HL-60 (cell line): Measurements from ENCODE around the gene RNF223.
"Not testable (repeated sequence)": the region's sequence is repeated elsewhere in the genome, so short reads cannot be mapped to it uniquely, and the experiment has no call there.

ENCODE experiments used
- DNase-seq, 2 experiments: peaks; one replicate each; pipeline ENCODE4 v3.0.0-alpha.2; 2010 to 2020; ENCODE audit warnings: low read depth in 1 of 2, low spot score in 1 of 2
- H3K27ac ChIP-seq: fragments of 250-450 bp; sonication (Bioruptor Pico); replicated peaks from 2 replicates; pipeline ENCODE4 v1.5.1; 2020; ENCODE audit warnings: mild to moderate bottlenecking, moderate library complexity
- H3K27me3 ChIP-seq: fragments of 250-450 bp; sonication (Bioruptor Pico); 2 replicates; pipeline ENCODE4 v1.5.1; 2021; ENCODE audit warnings: mild to moderate bottlenecking, moderate library complexity; ENCODE audit not compliant: insufficient read depth, poor library complexity, severe bottlenecking
- H3K4me3 ChIP-seq: replicated peaks from 2 replicates; pipeline ENCODE4 v1.5.1; 2011; ENCODE audit warnings: mild to moderate bottlenecking, control low read depth, low read length; ENCODE audit not compliant: insufficient read depth
- CTCF ChIP-seq: IDR thresholded peaks from one replicate; pipeline ENCODE4 v1.5.1; 2011; ENCODE audit warnings: low read length, control low read depth, inconsistent platforms; ENCODE audit not compliant: insufficient read depth
- GABPA ChIP-seq: IDR thresholded peaks from 2 replicates; pipeline ENCODE4 v1.6.1; 2012; ENCODE audit warnings: low read depth
- POLR2AphosphoS5 ChIP-seq: IDR thresholded peaks from 2 replicates; pipeline ENCODE4 v1.6.1; 2012; ENCODE audit warnings: low read depth
- REST ChIP-seq: IDR thresholded peaks from 2 replicates; pipeline ENCODE4 v1.6.1; 2012; ENCODE audit warnings: low read depth; ENCODE audit not compliant: insufficient replicate concordance
- SPI1 ChIP-seq: IDR thresholded peaks from 2 replicates; pipeline ENCODE4 v1.6.1; 2012; ENCODE audit warnings: low read depth, mild to moderate bottlenecking, borderline replicate concordance

RNF223 gene

GRCh38 chr1:1098681-1099421, 24.7 kb upstream of the RNF223 start:
- TF ChIP-seq POLR2AphosphoS5 (no peak), GABPA (no peak), CTCF (no peak), SPI1 (no peak), REST (no peak)
- no peak overlapping the region for H3K4me3 ChIP-seq
- no peaks in the 10 kb centered on the region for H3K27me3 ChIP-seq
- H3K27ac ChIP-seq, result no peak overlapping the region
- DNase-seq, result no peak

- not testable (repeated sequence) for DNase-seq, H3K27me3 ChIP-seq, H3K4me3 ChIP-seq, H3K27ac ChIP-seq
Observed at GRCh38 chr1:1096136-1096535, 22.0 kb upstream of the RNF223 start.

- H3K27me3 ChIP-seq, result no peaks in the 10 kb centered on the region
Observed at GRCh38 chr1:1094981-1095380, 20.9 kb upstream of the RNF223 start.

GRCh38 chr1:1093610-1093943, 19.5 kb upstream of the RNF223 start:
- TF ChIP-seq REST (no peak), SPI1 (no peak)

More at GRCh38 chr1:1094981-1095380, 20.9 kb upstream of the RNF223 start:
- no peak for DNase-seq
- Histone ChIP-seq H3K4me3 (no peak overlapping the region), H3K27ac (no peak overlapping the region)
- TF ChIP-seq POLR2AphosphoS5, result no peak

GRCh38 chr1:1092894-1093609, 18.9 kb upstream of the RNF223 start:
- Histone ChIP-seq H3K27ac (no peak overlapping the region), H3K27me3 (no peaks in the 10 kb centered on the region), H3K4me3 (no peak overlapping the region)
- TF ChIP-seq POLR2AphosphoS5 (no peak), SPI1 (no peak), CTCF (no peak), REST (no peak), GABPA (no peak)
- DNase-seq, result no peak

More at GRCh38 chr1:1093610-1093943, 19.5 kb upstream of the RNF223 start:
- H3K27me3 ChIP-seq, result no peaks in the 10 kb centered on the region
- H3K27ac ChIP-seq, result no peak overlapping the region
- DNase-seq, result no peak
- H3K4me3 ChIP-seq, result no peak overlapping the region
